Neural cell (in vitro differentiated cells): ENCODE data around the gene RMRP. TPM values are rescaled to one million over a fixed set of nuclear protein-coding genes. Genes with fewer than 3 reads are reported as not detected.
"Not testable (repeated sequence)": the region's sequence is repeated elsewhere in the genome, so short reads cannot be mapped to it uniquely, and the experiment has no call there.

Experiments
- H2AFZ ChIP-seq: fragments of 200-600, 300-800 bp; sonication (generic), shearing (Covaris generic); 2 replicates; pipeline ENCODE4 v1.6.0; 2014; ENCODE audit warnings: low read depth, mild to moderate bottlenecking, antibody characterized with exemption, low read length, moderate library complexity
- H3F3A ChIP-seq: fragments of 200-600 bp; shearing (Covaris generic); 2 replicates; pipeline ENCODE4 v1.6.1; 2016; ENCODE audit warnings: mild to moderate bottlenecking, moderate library complexity, mixed read lengths, antibody characterized with exemption, low read length; ENCODE audit not compliant: insufficient read depth, poor library complexity, severe bottlenecking
- H3K27ac ChIP-seq: fragments of 200-600, 300-800 bp; sonication (generic), shearing (Covaris generic); 2 replicates; pipeline ENCODE4 v1.5.1; 2014; ENCODE audit warnings: mild to moderate bottlenecking, low read length, moderate library complexity
- H3K27me3 ChIP-seq: fragments of 300-800, 200-600 bp; sonication (generic), shearing (Covaris generic); 2 replicates; pipeline ENCODE4 v1.6.0; 2014; ENCODE audit warnings: mild to moderate bottlenecking, low read depth, low read length, moderate library complexity; ENCODE audit not compliant: insufficient read depth
- H3K36me3 ChIP-seq: fragments of 300-800, 200-600 bp; sonication (generic), shearing (Covaris generic); 2 replicates; pipeline ENCODE4 v1.5.1; 2014; ENCODE audit warnings: mild to moderate bottlenecking, antibody characterized with exemption, low read length, moderate library complexity; ENCODE audit not compliant: insufficient read depth
- H3K4me2 ChIP-seq: fragments of 300-800, 200-600 bp; sonication (generic), shearing (Covaris generic); 2 replicates; pipeline ENCODE4 v1.6.0; 2014; ENCODE audit warnings: mild to moderate bottlenecking, low read length
- H3K4me3 ChIP-seq: fragments of 300-800, 200-600 bp; sonication (generic), shearing (Covaris generic); 2 replicates; pipeline ENCODE4 v1.5.1; 2014; ENCODE audit warnings: mild to moderate bottlenecking, low read length, moderate library complexity
- H3K79me2 ChIP-seq: fragments of 200-600 bp; shearing (Covaris generic); replicated peaks from 2 replicates; pipeline ENCODE4 v1.6.0; 2014; ENCODE audit warnings: mild to moderate bottlenecking, low read length, moderate library complexity; ENCODE audit not compliant: insufficient read depth
- H3K9ac ChIP-seq: fragments of 300-800, 200-600 bp; sonication (generic), shearing (Covaris generic); 2 replicates; pipeline ENCODE4 v1.6.1; 2016; ENCODE audit warnings: mild to moderate bottlenecking, low read length, mixed read lengths
- H3K9me2 ChIP-seq: fragments of 200-600 bp; shearing (Covaris generic); 2 replicates; pipeline ENCODE4 v1.6.1; 2016; ENCODE audit warnings: mild to moderate bottlenecking, low read length, mixed read lengths; ENCODE audit not compliant: insufficient read depth
- H3K9me3 ChIP-seq: fragments of 200-600, 300-800 bp; sonication (generic), shearing (Covaris generic); 2 replicates; pipeline ENCODE4 v1.6.1; 2016; ENCODE audit warnings: mild to moderate bottlenecking, mixed run types, low read length, moderate library complexity, mixed read lengths
- H4K20me1 ChIP-seq: fragments of 200-600 bp; shearing (Covaris generic); 2 replicates; pipeline ENCODE4 v1.6.1; 2016; ENCODE audit warnings: mild to moderate bottlenecking, mixed run types; ENCODE audit not compliant: insufficient read depth
- EP300 ChIP-seq: fragments of 450-650 bp; conservative IDR thresholded peaks from 2 replicates; pipeline ENCODE4 v1.6.1; 2014; ENCODE audit warnings: antibody characterized with exemption, mild to moderate bottlenecking, moderate library complexity; ENCODE audit not compliant: poor library complexity, severe bottlenecking
- EZH2 ChIP-seq: fragments of 200-600, 300-800 bp; shearing (Covaris generic), sonication (generic); IDR thresholded peaks from 2 replicates; pipeline ENCODE4 v1.6.1; 2014; ENCODE audit warnings: antibody characterized with exemption, low read length, borderline replicate concordance, mild to moderate bottlenecking; ENCODE audit not compliant: insufficient read depth, poor library complexity, severe bottlenecking
- MXI1 ChIP-seq: fragments of 450-650 bp; conservative IDR thresholded peaks from 2 replicates; pipeline ENCODE4 v1.6.1; 2014; ENCODE audit warnings: antibody characterized with exemption, mild to moderate bottlenecking; ENCODE audit not compliant: poor library complexity, severe bottlenecking
- POLR2AphosphoS5 ChIP-seq: IDR thresholded peaks from 2 replicates; pipeline ENCODE4 v1.6.1; 2012
- RAD21 ChIP-seq: fragments of 450-650 bp; conservative IDR thresholded peaks from 2 replicates; pipeline ENCODE4 v1.6.1; 2014; ENCODE audit warnings: antibody characterized with exemption, mild to moderate bottlenecking, moderate library complexity
- SMC3 ChIP-seq: fragments of 450-650 bp; conservative IDR thresholded peaks from 2 replicates; pipeline ENCODE4 v1.6.1; 2014; ENCODE audit warnings: antibody characterized with exemption, mild to moderate bottlenecking, moderate library complexity; ENCODE audit not compliant: poor library complexity
- TAF1 ChIP-seq: IDR thresholded peaks from 2 replicates; pipeline ENCODE4 v1.6.1; 2012; ENCODE audit warnings: low read depth
- polyA plus RNA-seq: library from polyadenylated mRNA; depleted of rRNA; stranded (reverse); fragments of >200 nt; gene quantifications from 2 replicates; pipeline ENCODE4 v1.2.3, GENCODE V29; 2014
- TF ChIP-seq, protein P1 (sequence below): fragments of 450-650 bp; IDR thresholded peaks from 2 replicates; pipeline ENCODE4 v1.5.1; 2014; ENCODE audit warnings: antibody characterized with exemption, mild to moderate bottlenecking, moderate library complexity; ENCODE audit not compliant: poor library complexity, severe bottlenecking
- TF ChIP-seq, protein P2 (sequence below): IDR thresholded peaks from 2 replicates; pipeline ENCODE4 v1.6.1; 2012; ENCODE audit warnings: borderline replicate concordance

The RMRP gene
- polyA plus RNA-seq, 1 donor from 2014 or later: not detected

DNA sequence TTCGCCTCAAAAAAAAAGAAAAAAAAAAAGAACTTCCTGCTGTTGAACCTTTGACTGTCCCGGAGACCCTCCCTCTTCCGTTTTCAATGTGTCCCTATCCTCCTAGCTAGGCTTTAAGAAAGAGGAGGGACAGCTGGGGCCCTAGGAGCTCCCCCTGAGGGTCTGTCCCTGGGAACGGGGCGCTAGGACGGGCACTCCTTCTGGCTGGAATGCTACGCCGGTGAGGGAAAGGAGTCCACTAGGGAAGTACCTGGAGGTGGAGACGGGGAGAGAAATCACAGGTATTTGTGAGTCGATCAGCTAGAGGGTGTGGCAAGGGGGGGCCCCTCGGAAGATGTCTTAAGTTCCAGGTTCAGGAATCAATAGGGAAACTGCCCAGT lies 11.7 kb downstream of the RMRP start:
- Histone ChIP-seq H4K20me1 (no peaks in the 10 kb centered on the region), H3F3A (no peaks in the 10 kb centered on the region), H3K27me3 (no peaks in the 10 kb centered on the region), H3K9me3 (no peaks in the 10 kb centered on the region), H3K9me2 (no peaks in the 10 kb centered on the region), H3K27ac (no peak overlapping the region), H3K4me2 (peak overlapping the region; percentile 65), H3K36me3 (no peaks in the 10 kb centered on the region), H2AFZ (no peak overlapping the region), H3K4me3 (peak overlapping the region; percentile 75), H3K79me2 (no peaks in the 10 kb centered on the region), H3K9ac (peak overlapping the region; percentile 74)
- TF ChIP-seq TAF1: no peak
- TF ChIP-seq MXI1: no peak
- TF ChIP-seq POLR2AphosphoS5: no peak
- TF ChIP-seq RAD21: no peak
- no peak for TF ChIP-seq EZH2
- TF ChIP-seq SMC3: no peak
- TF ChIP-seq, protein P1, sequence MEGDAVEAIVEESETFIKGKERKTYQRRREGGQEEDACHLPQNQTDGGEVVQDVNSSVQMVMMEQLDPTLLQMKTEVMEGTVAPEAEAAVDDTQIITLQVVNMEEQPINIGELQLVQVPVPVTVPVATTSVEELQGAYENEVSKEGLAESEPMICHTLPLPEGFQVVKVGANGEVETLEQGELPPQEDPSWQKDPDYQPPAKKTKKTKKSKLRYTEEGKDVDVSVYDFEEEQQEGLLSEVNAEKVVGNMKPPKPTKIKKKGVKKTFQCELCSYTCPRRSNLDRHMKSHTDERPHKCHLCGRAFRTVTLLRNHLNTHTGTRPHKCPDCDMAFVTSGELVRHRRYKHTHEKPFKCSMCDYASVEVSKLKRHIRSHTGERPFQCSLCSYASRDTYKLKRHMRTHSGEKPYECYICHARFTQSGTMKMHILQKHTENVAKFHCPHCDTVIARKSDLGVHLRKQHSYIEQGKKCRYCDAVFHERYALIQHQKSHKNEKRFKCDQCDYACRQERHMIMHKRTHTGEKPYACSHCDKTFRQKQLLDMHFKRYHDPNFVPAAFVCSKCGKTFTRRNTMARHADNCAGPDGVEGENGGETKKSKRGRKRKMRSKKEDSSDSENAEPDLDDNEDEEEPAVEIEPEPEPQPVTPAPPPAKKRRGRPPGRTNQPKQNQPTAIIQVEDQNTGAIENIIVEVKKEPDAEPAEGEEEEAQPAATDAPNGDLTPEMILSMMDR: no peak
- TF ChIP-seq, protein P2, sequence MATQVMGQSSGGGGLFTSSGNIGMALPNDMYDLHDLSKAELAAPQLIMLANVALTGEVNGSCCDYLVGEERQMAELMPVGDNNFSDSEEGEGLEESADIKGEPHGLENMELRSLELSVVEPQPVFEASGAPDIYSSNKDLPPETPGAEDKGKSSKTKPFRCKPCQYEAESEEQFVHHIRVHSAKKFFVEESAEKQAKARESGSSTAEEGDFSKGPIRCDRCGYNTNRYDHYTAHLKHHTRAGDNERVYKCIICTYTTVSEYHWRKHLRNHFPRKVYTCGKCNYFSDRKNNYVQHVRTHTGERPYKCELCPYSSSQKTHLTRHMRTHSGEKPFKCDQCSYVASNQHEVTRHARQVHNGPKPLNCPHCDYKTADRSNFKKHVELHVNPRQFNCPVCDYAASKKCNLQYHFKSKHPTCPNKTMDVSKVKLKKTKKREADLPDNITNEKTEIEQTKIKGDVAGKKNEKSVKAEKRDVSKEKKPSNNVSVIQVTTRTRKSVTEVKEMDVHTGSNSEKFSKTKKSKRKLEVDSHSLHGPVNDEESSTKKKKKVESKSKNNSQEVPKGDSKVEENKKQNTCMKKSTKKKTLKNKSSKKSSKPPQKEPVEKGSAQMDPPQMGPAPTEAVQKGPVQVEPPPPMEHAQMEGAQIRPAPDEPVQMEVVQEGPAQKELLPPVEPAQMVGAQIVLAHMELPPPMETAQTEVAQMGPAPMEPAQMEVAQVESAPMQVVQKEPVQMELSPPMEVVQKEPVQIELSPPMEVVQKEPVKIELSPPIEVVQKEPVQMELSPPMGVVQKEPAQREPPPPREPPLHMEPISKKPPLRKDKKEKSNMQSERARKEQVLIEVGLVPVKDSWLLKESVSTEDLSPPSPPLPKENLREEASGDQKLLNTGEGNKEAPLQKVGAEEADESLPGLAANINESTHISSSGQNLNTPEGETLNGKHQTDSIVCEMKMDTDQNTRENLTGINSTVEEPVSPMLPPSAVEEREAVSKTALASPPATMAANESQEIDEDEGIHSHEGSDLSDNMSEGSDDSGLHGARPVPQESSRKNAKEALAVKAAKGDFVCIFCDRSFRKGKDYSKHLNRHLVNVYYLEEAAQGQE: no peak
- TF ChIP-seq EP300: no peak

GRCh38 chr9:35645736-35646135 lies 12.1 kb downstream of the RMRP start:
- H3K27me3 ChIP-seq, H2AFZ ChIP-seq, H3K79me2 ChIP-seq, H3K4me2 ChIP-seq, H4K20me1 ChIP-seq, H3K9ac ChIP-seq, H3K4me3 ChIP-seq, H3K9me2 ChIP-seq, H3K36me3 ChIP-seq, H3K27ac ChIP-seq, H3F3A ChIP-seq, H3K9me3 ChIP-seq: not testable (repeated sequence)

DNA sequence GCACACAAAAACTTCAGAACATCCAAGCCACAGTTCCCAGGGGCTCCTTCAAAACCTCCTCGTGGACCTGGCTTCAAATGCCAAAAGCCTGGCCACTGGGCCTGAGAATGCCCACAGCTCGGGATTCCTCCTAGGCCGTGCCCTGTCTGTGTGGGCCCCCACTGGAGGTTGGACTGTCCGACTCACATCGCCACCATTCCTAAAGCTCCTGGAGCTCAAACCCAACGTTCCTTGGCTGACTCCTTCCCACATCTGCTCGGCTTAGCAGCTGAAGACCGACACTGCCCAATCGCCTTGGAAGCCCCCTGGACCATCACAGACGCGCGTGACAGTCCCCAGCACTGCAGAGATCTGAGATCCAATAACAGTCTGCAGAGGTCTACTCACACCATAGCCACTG lies 14.8 kb downstream of the RMRP start:
- H3K27ac ChIP-seq: no peak overlapping the region
- no peaks in the 10 kb centered on the region for H3K9me2 ChIP-seq
- no peaks in the 10 kb centered on the region for H3K79me2 ChIP-seq
- no peaks in the 10 kb centered on the region for H4K20me1 ChIP-seq
- no peak overlapping the region for H3K4me3 ChIP-seq
- H3F3A ChIP-seq: no peaks in the 10 kb centered on the region
- no peak overlapping the region for H3K9ac ChIP-seq
- H2AFZ ChIP-seq: no peak overlapping the region
- H3K4me2 ChIP-seq: no peak overlapping the region
- H3K9me3 ChIP-seq: no peaks in the 10 kb centered on the region
- no peaks in the 10 kb centered on the region for H3K27me3 ChIP-seq
- no peaks in the 10 kb centered on the region for H3K36me3 ChIP-seq
- TF ChIP-seq RAD21 (no peak), POLR2AphosphoS5 (no peak), MXI1 (no peak), SMC3 (no peak), EP300 (no peak), EZH2 (no peak), TAF1 (no peak)
- TF ChIP-seq, protein P2: no peak
- TF ChIP-seq, protein P1: no peak
